ENCODE measurements around the gene SEMA4G. TPM values are rescaled to one million over a fixed set of nuclear protein-coding genes. Genes with fewer than 3 reads are reported as not detected.

SEMA4G gene
- total and polyA plus RNA-seq, 7 experiments from 2014 or later: 0.24 to 1.7 (median 0.88) TPM

DNA sequence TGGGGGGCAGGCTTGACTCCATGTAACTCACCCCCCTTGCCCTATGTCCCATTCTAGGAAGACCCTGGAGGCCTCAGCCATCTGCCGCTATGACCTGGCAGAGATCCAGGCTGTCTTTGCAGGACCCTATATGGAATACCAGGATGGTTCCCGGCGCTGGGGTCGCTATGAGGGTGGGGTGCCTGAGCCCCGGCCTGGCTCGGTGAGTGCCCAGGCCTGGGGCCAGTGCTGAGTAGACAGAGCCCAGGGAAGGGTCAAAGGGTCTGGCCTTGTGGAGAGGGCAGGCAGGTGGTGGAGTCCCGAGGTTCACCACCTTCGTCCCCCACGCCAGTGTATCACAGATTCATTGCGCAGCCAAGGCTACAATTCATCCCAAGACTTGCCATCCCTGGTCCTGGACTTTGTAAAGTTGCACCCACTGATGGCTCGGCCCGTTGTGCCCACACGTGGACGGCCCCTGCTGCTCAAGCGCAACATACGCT lies 10.5 kb downstream of the SEMA4G start:
- CTCF ChIA-PET: no interaction called here
- Mint-ChIP-seq H3K9me3 (no peaks in the 10 kb centered on the region), H3K36me3 (peaks cover 0 to 34% (median 5%) of the 10 kb centered on the region in 5 donors), H3K4me3 (no peak overlapping the region), H3K4me1 (peaks cover 0 to 16% (median 3%) of the 10 kb centered on the region in 7 donors), H3K27ac (no peak overlapping the region), H3K27me3 (no peaks in the 10 kb centered on the region)
- no peaks in the 10 kb centered on the region for H3K9me3 ChIP-seq (ENCODE audit: control insufficient read depth in 2 of 3, low read length in 3 of 3)
- peaks cover 0 to 50% (median 0%) of the 10 kb centered on the region in 3 experiments for H3K36me3 ChIP-seq (ENCODE audit: control insufficient read depth in 2 of 3, insufficient read depth in 3 of 3, low read length in 3 of 3)
- H3K27me3 ChIP-seq (ENCODE audit: control insufficient read depth in 2 of 2, insufficient read depth in 2 of 2, low read length in 2 of 2): no peaks in the 10 kb centered on the region
- no peak overlapping the region for H3K27ac ChIP-seq (ENCODE audit: low read depth, low read length)
- POLR2A ChIA-PET: no interaction called here
- ATAC-seq (no peak), DNase-seq (no peak)
- intact Hi-C loops (cut with micrococcal nuclease): no loop called here
- H3K4me3 ChIP-seq (ENCODE audit: low read length): no peak overlapping the region
- H3K4me1 ChIP-seq (ENCODE audit: control insufficient read depth in 2 of 2, insufficient read depth in 2 of 2, low read length in 2 of 2): no peaks in the 10 kb centered on the region

DNA sequence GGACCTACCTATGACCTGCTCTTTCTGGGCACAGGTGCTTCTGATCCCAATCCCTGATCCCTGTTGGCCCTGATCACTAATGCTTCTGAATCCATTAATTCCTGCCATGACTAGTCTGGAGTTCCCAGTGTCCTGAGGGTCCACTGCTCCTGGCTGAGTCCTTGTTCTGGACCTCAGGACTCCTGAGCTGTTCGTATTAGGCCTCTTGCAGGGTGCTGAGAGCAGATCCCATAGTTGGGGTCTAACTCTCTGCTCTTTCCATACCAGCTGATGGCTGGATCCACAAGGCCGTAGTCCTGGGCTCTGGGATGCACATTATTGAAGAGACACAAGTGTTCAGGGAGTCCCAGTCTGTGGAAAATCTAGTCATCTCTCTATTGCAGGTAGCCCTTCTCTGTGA lies 11.0 kb downstream of the SEMA4G start:
- POLR2A ChIA-PET: no interaction called here
- Mint-ChIP-seq H3K27ac (no peak overlapping the region), H3K9me3 (no peaks in the 10 kb centered on the region), H3K4me3 (no peak overlapping the region), H3K27me3 (no peaks in the 10 kb centered on the region), H3K36me3 (peaks cover 0 to 36% (median 5%) of the 10 kb centered on the region in 5 donors), H3K4me1 (peaks cover 0 to 16% (median 6%) of the 10 kb centered on the region in 7 donors)
- Histone ChIP-seq H3K4me3 (ENCODE audit: low read length) (no peak overlapping the region), H3K9me3 (ENCODE audit: control insufficient read depth in 2 of 3, low read length in 3 of 3) (no peaks in the 10 kb centered on the region), H3K4me1 (ENCODE audit: control insufficient read depth in 2 of 2, insufficient read depth in 2 of 2, low read length in 2 of 2) (no peaks in the 10 kb centered on the region), H3K27ac (ENCODE audit: low read depth, low read length) (no peak overlapping the region), H3K27me3 (ENCODE audit: control insufficient read depth in 2 of 2, insufficient read depth in 2 of 2, low read length in 2 of 2) (no peaks in the 10 kb centered on the region), H3K36me3 (ENCODE audit: control insufficient read depth in 2 of 3, insufficient read depth in 3 of 3, low read length in 3 of 3) (peaks cover 0 to 54% (median 0%) of the 10 kb centered on the region in 3 experiments)
- DNase-seq (no peak), ATAC-seq (no peak)
- intact Hi-C loops (cut with micrococcal nuclease): no loop called here
- CTCF ChIA-PET: no interaction called here

DNA sequence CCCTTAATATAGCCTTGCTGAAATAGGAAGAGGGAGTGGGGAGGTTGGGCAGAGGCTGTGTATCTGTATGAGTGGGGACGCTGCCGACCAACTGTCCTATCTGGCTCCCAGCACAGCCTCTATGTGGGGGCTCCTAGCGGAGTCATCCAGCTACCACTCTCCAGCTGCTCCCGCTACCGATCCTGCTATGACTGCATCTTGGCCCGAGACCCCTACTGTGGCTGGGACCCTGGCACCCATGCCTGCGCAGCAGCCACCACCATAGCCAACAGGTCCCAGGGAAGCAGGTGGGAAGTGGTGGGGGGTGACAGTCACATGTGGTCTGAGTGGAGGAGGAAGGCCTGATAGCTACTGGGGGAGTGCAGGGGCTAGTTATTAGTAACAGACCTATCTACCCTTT lies 11.4 kb downstream of the SEMA4G start:
- no peaks in the 10 kb centered on the region for H3K4me1 ChIP-seq (ENCODE audit: control insufficient read depth in 2 of 2, insufficient read depth in 2 of 2, low read length in 2 of 2)
- Mint-ChIP-seq H3K27me3 (no peaks in the 10 kb centered on the region), H3K27ac (no peak overlapping the region), H3K4me1 (peaks cover 3 to 18% (median 9%) of the 10 kb centered on the region in 7 donors), H3K9me3 (no peaks in the 10 kb centered on the region), H3K36me3 (peaks cover 0 to 36% (median 5%) of the 10 kb centered on the region in 5 donors), H3K4me3 (no peak overlapping the region)
- no peak overlapping the region for H3K4me3 ChIP-seq (ENCODE audit: low read length)
- ChIA-PET CTCF (interaction anchor here (0.8 kb wide), 1 partner anchor 15 kb away, joined by 3 read pairs; no protein-coding TSS in a partner anchor), POLR2A (no interaction called here)
- H3K27me3 ChIP-seq (ENCODE audit: control insufficient read depth in 2 of 2, insufficient read depth in 2 of 2, low read length in 2 of 2): no peaks in the 10 kb centered on the region
- intact Hi-C loops (cut with micrococcal nuclease): no loop called here
- H3K36me3 ChIP-seq (ENCODE audit: control insufficient read depth in 2 of 3, insufficient read depth in 3 of 3, low read length in 3 of 3): peaks cover 0 to 55% (median 0%) of the 10 kb centered on the region in 3 experiments
- H3K27ac ChIP-seq (ENCODE audit: low read depth, low read length): no peak overlapping the region
- no peaks in the 10 kb centered on the region for H3K9me3 ChIP-seq (ENCODE audit: control insufficient read depth in 2 of 3, low read length in 3 of 3)
- ATAC-seq (no peak), DNase-seq (no peak)

DNA sequence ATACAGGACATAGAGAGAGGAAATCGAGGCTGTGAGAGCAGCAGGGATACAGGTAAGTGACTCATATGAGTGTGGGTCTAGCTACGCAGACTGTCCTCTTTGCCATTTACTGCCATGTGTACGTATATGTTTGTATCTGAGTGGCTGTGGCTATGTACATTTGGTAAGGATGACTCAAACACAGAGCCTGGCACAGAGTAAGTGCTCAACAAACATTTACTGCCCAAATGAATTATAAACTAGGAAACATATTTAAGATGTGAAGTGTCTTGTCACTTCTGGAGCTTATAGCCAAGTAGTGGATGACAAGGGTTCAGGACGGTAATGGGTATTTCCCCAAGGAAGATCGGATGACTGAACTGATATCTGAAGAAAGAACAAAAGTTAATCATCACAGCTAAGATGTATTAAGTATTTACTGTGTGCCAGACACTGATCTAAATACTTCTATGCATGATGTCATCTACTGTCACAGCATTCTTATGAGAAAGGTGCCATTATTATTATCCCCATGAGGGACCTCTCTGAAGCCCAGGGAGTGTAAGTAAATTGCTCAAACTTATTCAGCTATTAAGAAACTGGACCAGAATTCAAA lies 12.0 kb downstream of the SEMA4G start:
- ChIA-PET CTCF (interaction anchor here (0.8 kb wide), 1 partner anchor 15 kb away, joined by 3 read pairs; no protein-coding TSS in a partner anchor), POLR2A (no interaction called here)
- Mint-ChIP-seq H3K4me1 (peaks cover 8 to 24% (median 14%) of the 10 kb centered on the region in 7 donors), H3K9me3 (no peaks in the 10 kb centered on the region), H3K36me3 (peaks cover 0 to 38% (median 5%) of the 10 kb centered on the region in 5 donors), H3K27me3 (no peaks in the 10 kb centered on the region), H3K27ac (no peak overlapping the region), H3K4me3 (no peak overlapping the region)
- peaks cover 2% of the 10 kb centered on the region in 2 donors for H3K4me1 ChIP-seq (ENCODE audit: control insufficient read depth in 2 of 2, insufficient read depth in 2 of 2, low read length in 2 of 2)
- DNase-seq (no peak), ATAC-seq (no peak)
- H3K36me3 ChIP-seq (ENCODE audit: control insufficient read depth in 2 of 3, insufficient read depth in 3 of 3, low read length in 3 of 3): peaks cover 0 to 55% (median 0%) of the 10 kb centered on the region in 3 experiments
- H3K27ac ChIP-seq (ENCODE audit: low read depth, low read length): no peak overlapping the region
- intact Hi-C loops (cut with micrococcal nuclease): no loop called here
- no peak overlapping the region for H3K4me3 ChIP-seq (ENCODE audit: low read length)
- no peaks in the 10 kb centered on the region for H3K9me3 ChIP-seq (ENCODE audit: control insufficient read depth in 2 of 3, low read length in 3 of 3)
- no peaks in the 10 kb centered on the region for H3K27me3 ChIP-seq (ENCODE audit: control insufficient read depth in 2 of 2, insufficient read depth in 2 of 2, low read length in 2 of 2)

DNA sequence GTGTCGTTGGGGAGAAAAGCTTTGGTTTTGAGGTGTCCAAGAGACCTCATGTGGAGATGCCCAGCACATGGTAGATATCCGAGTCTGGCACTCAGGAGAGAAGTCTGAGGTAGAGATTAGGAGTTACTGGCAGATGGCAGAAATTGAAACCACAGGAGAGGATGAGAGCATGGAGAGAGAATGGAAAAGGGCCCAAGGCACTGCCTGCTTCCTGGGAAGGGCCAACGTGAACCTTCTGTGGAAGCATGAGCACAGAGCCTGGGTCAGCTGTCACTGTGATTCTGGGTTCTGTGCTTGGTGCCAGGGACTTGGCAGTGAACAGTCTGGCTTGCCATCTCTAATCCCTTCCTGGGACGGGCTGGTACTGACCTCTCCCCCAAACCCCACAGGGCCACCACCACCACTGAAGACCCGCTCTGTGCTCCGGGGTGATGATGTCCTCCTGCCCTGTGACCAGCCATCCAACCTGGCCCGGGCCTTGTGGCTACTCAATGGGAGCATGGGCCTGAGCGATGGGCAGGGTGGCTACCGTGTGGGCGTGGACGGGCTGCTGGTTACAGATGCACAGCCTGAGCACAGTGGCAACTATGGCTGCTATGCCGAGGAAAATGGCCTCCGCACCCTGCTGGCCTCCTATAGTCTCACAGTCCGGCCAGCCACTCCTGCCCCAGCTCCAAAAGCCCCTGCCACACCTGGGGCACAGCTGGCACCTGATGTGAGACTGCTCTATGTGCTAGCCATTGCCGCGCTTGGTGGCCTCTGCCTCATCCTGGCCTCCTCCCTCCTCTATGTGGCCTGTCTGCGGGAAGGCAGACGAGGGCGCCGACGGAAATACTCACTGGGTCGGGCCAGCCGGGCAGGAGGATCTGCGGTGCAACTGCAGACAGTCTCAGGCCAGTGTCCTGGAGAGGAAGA lies 13.9 kb downstream of the SEMA4G start:
- CTCF ChIA-PET: interaction anchor here (0.7 kb wide), 1 partner anchor 9 kb away, joined by 3 read pairs; no protein-coding TSS in a partner anchor
- Mint-ChIP-seq H3K27me3 (no peaks in the 10 kb centered on the region), H3K36me3 (peaks cover 0 to 46% (median 12%) of the 10 kb centered on the region in 5 donors)

DNA sequence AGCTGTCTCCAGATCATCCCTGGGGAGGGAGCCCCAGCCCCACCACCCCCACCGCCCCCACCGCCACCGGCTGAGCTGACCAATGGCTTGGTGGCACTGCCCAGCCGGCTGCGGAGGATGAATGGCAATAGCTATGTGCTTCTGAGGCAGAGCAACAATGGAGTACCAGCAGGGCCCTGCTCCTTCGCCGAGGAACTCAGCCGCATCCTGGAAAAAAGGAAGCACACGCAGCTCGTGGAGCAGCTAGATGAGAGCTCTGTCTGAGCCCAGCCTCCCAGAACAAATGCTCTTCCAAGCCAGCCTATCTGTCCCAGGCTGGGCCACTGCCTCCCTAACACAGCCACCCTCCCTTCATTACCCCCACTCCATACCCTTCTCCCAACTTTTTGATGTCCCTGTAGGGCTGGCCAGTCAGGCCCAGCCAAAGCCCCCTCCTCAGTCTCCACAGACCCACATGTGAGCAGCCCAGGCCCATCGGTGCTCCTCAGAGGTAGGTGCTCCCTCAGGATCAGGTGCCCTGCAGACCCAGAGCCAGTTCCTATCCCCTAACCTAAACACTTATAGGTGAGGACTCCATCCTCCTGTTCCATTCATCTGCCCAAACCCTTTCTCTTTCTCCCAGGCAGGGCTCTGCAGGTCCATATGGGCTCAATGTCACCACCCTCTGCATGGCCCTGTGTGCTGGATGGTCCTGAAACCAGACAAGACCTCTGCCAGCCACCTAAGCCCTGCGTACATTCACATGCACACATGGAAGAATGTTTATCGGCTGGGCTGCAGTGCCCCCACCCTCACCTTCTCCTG lies 14.8 kb downstream of the SEMA4G start:
- intact Hi-C loops (cut with micrococcal nuclease): no loop called here
- peaks cover 0 to 43% (median 12%) of the 10 kb centered on the region in 5 donors for H3K36me3 Mint-ChIP-seq
- Histone ChIP-seq H3K36me3 (ENCODE audit: control insufficient read depth in 2 of 3, insufficient read depth in 3 of 3, low read length in 3 of 3) (peaks cover 0 to 57% (median 0%) of the 10 kb centered on the region in 3 experiments), H3K9me3 (ENCODE audit: control insufficient read depth in 2 of 3, low read length in 3 of 3) (no peaks in the 10 kb centered on the region), H3K4me3 (ENCODE audit: low read length) (no peak overlapping the region), H3K4me1 (ENCODE audit: control insufficient read depth in 2 of 2, insufficient read depth in 2 of 2, low read length in 2 of 2) (peaks cover 17 to 22% of the 10 kb centered on the region in 2 donors), H3K27ac (ENCODE audit: low read depth, low read length) (no peak overlapping the region), H3K27me3 (ENCODE audit: control insufficient read depth in 2 of 2, insufficient read depth in 2 of 2, low read length in 2 of 2) (no peaks in the 10 kb centered on the region)
- H3K27me3 Mint-ChIP-seq: no peaks in the 10 kb centered on the region
- ATAC-seq (no peak), DNase-seq (peak in 1 of 9 donors; percentile 1)
- ChIA-PET POLR2A (interaction anchor here (1.2 kb wide), 2 partner anchors 14 to 37 kb away, joined by 3 read pairs; no protein-coding TSS in a partner anchor), CTCF (no interaction called here)
- H3K9me3 Mint-ChIP-seq: no peaks in the 10 kb centered on the region
- peaks cover 19 to 42% (median 29%) of the 10 kb centered on the region in 7 donors for H3K4me1 Mint-ChIP-seq
- no peak overlapping the region for H3K27ac Mint-ChIP-seq
- peak overlapping the region in 1 of 10 donors; percentile 19 for H3K4me3 Mint-ChIP-seq

More for the DNA sequence above, 13.9 kb downstream of the SEMA4G start:
- Mint-ChIP-seq H3K27ac (peak overlapping the region in 2 of 9 donors; percentile 62 to 71), H3K9me3 (no peaks in the 10 kb centered on the region), H3K4me3 (peak overlapping the region in 2 of 10 donors; percentile 19 to 38), H3K4me1 (peaks cover 19 to 34% (median 29%) of the 10 kb centered on the region in 7 donors)
- intact Hi-C loops (cut with micrococcal nuclease): no loop called here
- peaks cover 0 to 61% (median 0%) of the 10 kb centered on the region in 3 experiments for H3K36me3 ChIP-seq (ENCODE audit: control insufficient read depth in 2 of 3, insufficient read depth in 3 of 3, low read length in 3 of 3)
- no peak overlapping the region for H3K4me3 ChIP-seq (ENCODE audit: low read length)
- H3K9me3 ChIP-seq (ENCODE audit: control insufficient read depth in 2 of 3, low read length in 3 of 3): no peaks in the 10 kb centered on the region
- no peaks in the 10 kb centered on the region for H3K27me3 ChIP-seq (ENCODE audit: control insufficient read depth in 2 of 2, insufficient read depth in 2 of 2, low read length in 2 of 2)
- POLR2A ChIA-PET: interaction anchor here (1.2 kb wide), 2 partner anchors 15 to 36 kb away, joined by 3 read pairs; no protein-coding TSS in a partner anchor
- ATAC-seq (no peak), DNase-seq (peak in 1 of 9 donors; percentile 1)
- no peak overlapping the region for H3K27ac ChIP-seq (ENCODE audit: low read depth, low read length)
- peaks cover 13 to 16% of the 10 kb centered on the region in 2 donors for H3K4me1 ChIP-seq (ENCODE audit: control insufficient read depth in 2 of 2, insufficient read depth in 2 of 2, low read length in 2 of 2)

Data from naive thymus-derived CD4-positive, alpha-beta T cell (primary cell).